Measurements from ENCODE around the gene CCDC81.

Gene CCDC81

DNA sequence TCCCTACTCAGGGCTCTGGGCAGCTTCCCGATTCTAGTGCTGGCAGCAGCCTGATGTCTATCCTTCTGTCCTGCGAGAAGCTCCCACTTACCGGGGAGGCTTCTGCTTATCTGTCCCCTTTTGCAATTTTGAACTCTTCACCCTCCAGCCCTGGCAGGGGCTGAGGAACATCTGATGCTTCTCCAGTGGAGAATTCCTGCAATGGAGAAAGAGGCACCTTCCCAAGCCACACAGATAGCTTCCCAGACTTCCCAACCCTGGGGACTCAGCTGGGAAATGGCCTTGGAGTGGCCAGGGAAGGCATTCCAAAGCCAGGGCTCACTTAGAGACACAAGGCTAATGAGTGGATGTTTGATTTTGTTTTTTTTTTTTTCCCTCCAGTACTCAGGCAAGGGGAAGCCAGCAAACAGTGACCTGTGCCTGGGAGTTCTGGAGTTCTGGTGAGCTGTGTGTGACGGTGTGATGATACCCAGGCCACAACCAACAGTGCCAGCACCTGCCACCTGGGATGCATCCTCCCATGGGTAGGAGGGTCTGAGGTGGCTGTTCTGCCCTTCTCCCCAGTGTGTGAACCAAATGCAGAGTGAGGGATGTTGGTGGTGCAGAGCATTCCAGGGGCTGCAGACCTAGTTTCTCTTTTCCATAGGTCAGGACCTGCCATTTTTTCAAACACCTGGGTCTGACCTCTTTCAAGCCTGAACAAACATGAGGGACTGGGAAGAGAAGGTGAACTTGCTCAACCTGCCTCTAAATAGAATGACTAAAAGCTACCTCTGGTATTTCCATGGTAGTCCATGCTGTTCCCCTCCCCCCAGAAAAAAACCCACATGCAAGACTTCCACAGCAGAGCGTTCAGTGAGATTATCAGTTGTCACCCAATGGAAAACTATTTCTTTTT lies 95.1 kb downstream of the CCDC81 start:
- no peak for DNase-seq

Data from NCI-H187 treated with DMSO at 0.1 percent for 48 hours (cell line).